Gastroesophageal sphincter (tissue), 4 donors: ENCODE measurements around the gene ABCC5. TPM values are rescaled to one million over a fixed set of nuclear protein-coding genes. Genes with fewer than 3 reads are reported as not detected.

Experiments
- ATAC-seq: fragments of 150-250 bp; one replicate; pipeline ENCODE4 v1.9.1; 2016; ENCODE audit warnings: mild to moderate bottlenecking, moderate library complexity
- H3K27ac ChIP-seq, 4 donors: fragments of 200-600 bp; sonication (generic) in 3 of 4; 1 replicate in 3 of 4; 2 replicates in 1 of 4; pipeline ENCODE4 v1.5.1; 2016 to 2019
- H3K27me3 ChIP-seq: fragments of 200-600 bp; sonication (generic); one replicate; pipeline ENCODE4 v1.5.1; 2019
- H3K36me3 ChIP-seq, 2 donors: fragments of 200-600 bp; sonication (generic); one replicate each; pipeline ENCODE4 v1.5.1; 2019; ENCODE audit warnings: control low read depth in 1 of 2
- H3K4me1 ChIP-seq, 3 donors: fragments of 200-600 bp; sonication (generic); 1 replicate in 2 of 3; 2 replicates in 1 of 3; pipeline ENCODE4 v1.5.1; 2016 to 2019; ENCODE audit warnings: control low read depth in 2 of 3
- H3K4me3 ChIP-seq, 2 donors: fragments of 200-600 bp; sonication (generic); one replicate each; pipeline ENCODE4 v1.5.1; 2019; ENCODE audit warnings: mild to moderate bottlenecking in 1 of 2, moderate library complexity in 1 of 2
- H3K9me3 ChIP-seq, 3 donors: fragments of 200-600 bp; sonication (generic); one replicate each; pipeline ENCODE4 v1.5.1; 2017 to 2019; ENCODE audit warnings: control low read depth in 2 of 3
- EP300 ChIP-seq: sonication (generic); formaldehyde crosslinking; IDR thresholded peaks from one replicate; pipeline ENCODE4 v1.6.1; 2017; ENCODE audit warnings: antibody characterized with exemption, mild to moderate bottlenecking
- POLR2A ChIP-seq, 2 donors: fragments of 450-650 bp; IDR thresholded peaks; one replicate each; pipeline ENCODE4 v1.6.1; 2017; ENCODE audit warnings: antibody characterized with exemption in 2 of 2, mild to moderate bottlenecking in 2 of 2, moderate library complexity in 1 of 2
- POLR2AphosphoS5 ChIP-seq: sonication (generic); formaldehyde crosslinking; IDR thresholded peaks from one replicate; pipeline ENCODE4 v1.6.1; 2017; ENCODE audit warnings: antibody characterized with exemption
- WGBS, 2 donors: methylation state at CpG; one replicate each; pipeline ENCODE4 v1.1.5; 2018; ENCODE audit warnings: low coverage in 1 of 2; 5-methylcytosine and 5-hydroxymethylcytosine counted together
- total RNA-seq, 4 donors: library from RNA; depleted of rRNA; stranded (reverse); fragments of >200 nt; gene quantifications; one replicate each; pipeline ENCODE4 v1.1.0, GENCODE V29; 2016
- TF ChIP-seq, protein P1 (sequence below), 4 experiments: fragments of 200-600 bp in 2 of 4; fragments of 450-650 bp in 2 of 4; sonication (generic) in 1 of 4; IDR thresholded peaks; one replicate each; pipeline ENCODE4 v1.5.1; 2017 to 2019; ENCODE audit warnings: antibody characterized with exemption in 4 of 4, mild to moderate bottlenecking in 2 of 4, moderate library complexity in 2 of 4

ABCC5 gene
- total RNA-seq, result 10 to 100 TPM; 16.2 to 25.1 (median 17.5) TPM

DNA sequence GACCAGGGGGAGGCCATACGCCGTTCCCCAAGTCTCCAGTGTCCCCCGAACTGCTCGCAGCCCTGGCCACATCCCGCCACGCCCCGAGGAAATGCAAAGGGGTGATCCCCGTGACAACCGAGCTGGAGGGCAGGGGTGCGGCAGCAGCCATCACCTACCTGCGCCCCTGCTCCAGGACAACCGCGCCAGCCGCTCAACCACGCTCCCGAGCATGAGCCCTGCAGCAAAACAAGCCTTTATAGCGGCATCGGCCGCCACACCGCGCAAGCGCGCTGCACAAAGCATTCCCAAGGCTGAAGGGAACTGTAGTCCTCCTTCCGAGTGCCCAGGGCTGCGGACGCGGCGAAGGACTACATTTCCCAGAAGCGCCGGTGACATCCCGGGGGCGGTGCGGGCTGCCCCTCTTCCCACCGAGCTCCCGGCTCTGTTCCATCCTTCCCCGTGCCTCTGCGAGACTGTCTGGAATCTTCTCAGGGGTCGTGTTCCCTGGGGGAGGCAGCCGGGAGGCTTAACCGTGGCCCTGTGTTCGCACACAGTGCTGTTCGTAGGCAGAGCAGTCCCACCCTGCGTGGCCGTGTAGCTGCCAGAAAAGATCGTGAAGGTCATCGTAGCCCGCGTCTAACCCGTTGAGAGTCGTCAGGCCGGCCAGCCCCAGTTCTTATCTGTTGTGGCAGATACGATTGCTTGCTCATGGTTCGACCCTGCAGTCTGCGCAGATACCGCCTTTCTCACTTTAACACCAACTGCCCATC lies at the start of gene ABCC5:
Gene ABCC5 (minus strand): TSS at position 213 of the 752 bp plus-strand sequence. CDS start 3,492 bp downstream, outside the sequence.
- TF ChIP-seq POLR2AphosphoS5 (peak; percentile 56), EP300 (no peak), POLR2A (IDR thresholded peaks at IDR 0.05) (peak in 1 of 2 donors; percentile 23)
- TF ChIP-seq, protein P1, sequence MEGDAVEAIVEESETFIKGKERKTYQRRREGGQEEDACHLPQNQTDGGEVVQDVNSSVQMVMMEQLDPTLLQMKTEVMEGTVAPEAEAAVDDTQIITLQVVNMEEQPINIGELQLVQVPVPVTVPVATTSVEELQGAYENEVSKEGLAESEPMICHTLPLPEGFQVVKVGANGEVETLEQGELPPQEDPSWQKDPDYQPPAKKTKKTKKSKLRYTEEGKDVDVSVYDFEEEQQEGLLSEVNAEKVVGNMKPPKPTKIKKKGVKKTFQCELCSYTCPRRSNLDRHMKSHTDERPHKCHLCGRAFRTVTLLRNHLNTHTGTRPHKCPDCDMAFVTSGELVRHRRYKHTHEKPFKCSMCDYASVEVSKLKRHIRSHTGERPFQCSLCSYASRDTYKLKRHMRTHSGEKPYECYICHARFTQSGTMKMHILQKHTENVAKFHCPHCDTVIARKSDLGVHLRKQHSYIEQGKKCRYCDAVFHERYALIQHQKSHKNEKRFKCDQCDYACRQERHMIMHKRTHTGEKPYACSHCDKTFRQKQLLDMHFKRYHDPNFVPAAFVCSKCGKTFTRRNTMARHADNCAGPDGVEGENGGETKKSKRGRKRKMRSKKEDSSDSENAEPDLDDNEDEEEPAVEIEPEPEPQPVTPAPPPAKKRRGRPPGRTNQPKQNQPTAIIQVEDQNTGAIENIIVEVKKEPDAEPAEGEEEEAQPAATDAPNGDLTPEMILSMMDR (IDR thresholded peaks at IDR 0.05), result peak in 1 of 4 experiments; percentile 53
- Histone ChIP-seq H3K4me3 (peak within 1 kb of the TSS; percentile 80 to 99), H3K27ac (peak within 1 kb of the TSS; percentile 19 to 88 (median 82)), H3K9me3 (no peaks in the 10 kb centered on the region), H3K36me3 (peaks cover 0 to 14% of the 10 kb centered on the region in 2 donors), H3K4me1 (peaks cover 0 to 32% (median 9%) of the 10 kb centered on the region in 3 donors), H3K27me3 (no peaks in the 10 kb centered on the region)
- ATAC-seq, result peak; percentile 99
- 0 to 3% methylated on average over 2 to 18 of the region's 55 CpGs for WGBS, 2 donors

DNA sequence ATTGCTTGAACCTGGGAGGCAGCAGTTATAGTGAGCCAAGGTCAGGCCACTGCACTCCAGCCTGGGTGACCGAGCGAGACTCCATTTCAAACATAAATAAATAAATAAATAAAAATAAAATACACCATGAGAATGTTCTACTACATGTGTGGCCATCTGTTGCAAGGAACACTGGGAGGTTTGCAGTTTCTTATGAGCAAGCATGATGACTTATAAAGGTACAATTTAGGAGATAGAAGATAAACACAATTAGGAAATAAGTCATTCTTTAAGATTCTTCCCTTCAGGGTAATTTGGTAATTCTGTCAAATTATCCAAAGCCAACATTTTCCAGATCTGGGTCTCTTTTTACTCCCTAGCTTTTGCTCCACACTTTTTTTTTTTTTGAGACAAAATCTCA lies 48.5 kb upstream of the ABCC5 start:
- Histone ChIP-seq H3K4me3 (no peak overlapping the region), H3K4me1 (no peaks in the 10 kb centered on the region), H3K36me3 (no peaks in the 10 kb centered on the region), H3K9me3 (no peaks in the 10 kb centered on the region), H3K27ac (no peak overlapping the region), H3K27me3 (peaks cover 4% of the 10 kb centered on the region)
- TF ChIP-seq POLR2AphosphoS5, result no peak
- ATAC-seq, result no peak
- 75 to 82% methylated on average over 2 of the region's 2 CpGs for WGBS, 2 donors

DNA sequence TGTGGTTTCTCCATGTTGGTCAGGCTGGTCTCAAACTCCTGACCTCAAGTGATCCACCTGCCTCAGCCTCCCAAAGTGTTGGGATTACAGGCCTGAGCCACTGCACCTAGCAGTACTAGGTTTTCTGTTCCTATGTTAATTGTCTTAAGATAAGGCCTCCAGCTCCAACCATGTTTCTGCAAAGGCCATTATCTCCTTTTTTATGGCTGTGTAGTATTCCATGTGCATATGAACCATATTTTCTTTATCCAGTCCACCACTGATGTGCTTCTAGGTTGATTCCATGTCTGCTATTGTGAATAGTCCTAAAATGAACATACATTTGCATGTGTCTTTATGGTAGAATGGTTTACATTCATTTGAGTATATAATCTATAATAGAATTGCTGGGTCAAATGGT lies 45.0 kb upstream of the ABCC5 start:
- no peaks in the 10 kb centered on the region for H3K4me1 ChIP-seq
- H3K9me3 ChIP-seq, result no peaks in the 10 kb centered on the region
- ATAC-seq, result no peak
- no peak overlapping the region for H3K4me3 ChIP-seq
- no peaks in the 10 kb centered on the region for H3K36me3 ChIP-seq
- H3K27me3 ChIP-seq, result peaks cover 4% of the 10 kb centered on the region
- TF ChIP-seq POLR2A (IDR thresholded peaks at IDR 0.05), result no peak
- no peak overlapping the region for H3K27ac ChIP-seq

DNA sequence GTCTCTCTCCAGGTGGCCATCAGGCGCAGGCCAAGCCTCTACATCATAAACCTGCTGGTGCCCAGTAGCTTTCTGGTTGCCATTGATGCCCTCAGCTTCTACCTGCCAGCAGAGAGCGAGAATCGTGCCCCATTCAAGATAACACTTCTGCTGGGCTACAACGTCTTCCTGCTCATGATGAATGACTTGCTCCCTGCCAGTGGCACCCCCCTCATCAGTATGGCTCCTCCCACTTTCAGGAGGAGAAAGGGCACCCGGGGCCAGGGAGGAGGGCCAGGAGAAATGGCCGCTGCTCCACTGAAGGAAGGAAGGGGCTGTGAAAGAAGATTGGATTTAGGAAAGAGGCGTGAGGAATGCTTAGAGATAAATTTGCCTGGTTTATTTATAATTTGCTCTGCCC lies 41.7 kb upstream of the ABCC5 start:
- Histone ChIP-seq H3K9me3 (no peaks in the 10 kb centered on the region), H3K36me3 (no peaks in the 10 kb centered on the region), H3K27me3 (peaks cover 8% of the 10 kb centered on the region), H3K4me1 (no peaks in the 10 kb centered on the region), H3K27ac (no peak overlapping the region), H3K4me3 (no peak overlapping the region)
- WGBS, 2 donors, result 43 to 60% methylated on average over 2 to 3 of the region's 7 CpGs
- TF ChIP-seq POLR2AphosphoS5 (no peak), EP300 (no peak), POLR2A (IDR thresholded peaks at IDR 0.05) (no peak)
- TF ChIP-seq, protein P1 (IDR thresholded peaks at IDR 0.05), result no peak
- ATAC-seq, result no peak

DNA sequence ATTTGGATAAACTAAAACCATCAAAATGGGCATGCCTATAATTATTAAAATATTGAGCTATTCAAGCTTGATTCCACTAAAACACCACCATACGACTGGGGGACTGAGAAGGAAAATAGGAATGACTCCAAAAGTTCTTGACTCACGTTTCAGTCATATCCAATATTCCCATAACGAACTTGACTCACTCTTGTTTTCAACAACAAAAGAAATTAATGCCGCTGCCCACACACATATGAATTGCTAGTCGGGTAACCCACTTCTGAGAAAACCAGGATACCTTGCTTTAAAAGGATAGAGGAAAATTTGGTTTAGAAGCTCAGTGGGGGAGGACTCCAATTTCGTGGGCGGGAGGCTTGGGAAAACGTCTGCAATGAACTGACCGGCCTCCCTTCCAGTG lies 40.3 kb upstream of the ABCC5 start:
- H3K27me3 ChIP-seq, result peaks cover 9% of the 10 kb centered on the region
- ATAC-seq, result no peak
- TF ChIP-seq POLR2A (IDR thresholded peaks at IDR 0.05) (no peak), EP300 (no peak), POLR2AphosphoS5 (no peak)
- TF ChIP-seq, protein P1 (IDR thresholded peaks at IDR 0.05), result no peak
- H3K9me3 ChIP-seq, result no peaks in the 10 kb centered on the region
- no peak overlapping the region for H3K4me3 ChIP-seq
- no peaks in the 10 kb centered on the region for H3K36me3 ChIP-seq
- WGBS, 2 donors, result 53 to 66% methylated on average over 5 to 9 of the region's 9 CpGs
- H3K27ac ChIP-seq, result no peak overlapping the region
- H3K4me1 ChIP-seq, result no peaks in the 10 kb centered on the region

DNA sequence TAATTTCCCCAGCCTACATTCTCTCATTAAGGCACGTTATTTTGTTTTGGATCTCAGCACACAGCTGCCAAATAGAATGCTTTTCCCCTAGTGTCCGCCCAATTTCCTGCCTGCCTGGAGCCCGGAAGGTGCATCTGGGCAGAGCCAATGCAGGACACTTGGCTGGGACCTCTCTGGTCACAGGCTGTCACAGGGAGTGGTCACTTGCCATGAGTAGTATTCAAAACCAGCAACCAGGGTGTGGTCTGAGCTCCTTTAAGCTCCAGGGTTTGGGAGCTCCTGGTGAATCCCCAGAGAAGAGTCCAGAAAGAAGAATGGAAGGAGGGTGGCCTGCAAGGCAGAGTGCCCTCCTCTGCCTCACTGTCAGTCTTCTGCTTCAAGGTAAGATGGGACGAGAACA lies 35.1 kb upstream of the ABCC5 start, which contains the start of gene HTR3C:
Gene HTR3C (plus strand): TSS at position 281 of the 400 bp plus-strand sequence. CDS start 34 bp downstream, at position 315.
- Histone ChIP-seq H3K9me3 (no peaks in the 10 kb centered on the region), H3K4me3 (no peak within 1 kb of the TSS), H3K27me3 (peaks cover 9% of the 10 kb centered on the region), H3K4me1 (no peaks in the 10 kb centered on the region), H3K36me3 (no peaks in the 10 kb centered on the region), H3K27ac (no peak within 1 kb of the TSS)
- no peak for ATAC-seq
- 52 to 67% methylated on average over 1 to 4 of the region's 4 CpGs for WGBS, 2 donors
- no peak for TF ChIP-seq POLR2A (IDR thresholded peaks at IDR 0.05)
- TF ChIP-seq, protein P1 (IDR thresholded peaks at IDR 0.05), result no peak
- TF ChIP-seq POLR2AphosphoS5, result no peak
- TF ChIP-seq EP300, result no peak
